NOMO-1 treated with dmso at 0.1 percent for 144 hours (cell line): ENCODE measurements around the gene TWNK.

Experiments
- DNase-seq: peaks from one replicate; lab custom pipeline; 2025; ENCODE audit not compliant: unreplicated experiment; lab: John Stamatoyannopoulos, UW

TWNK gene

DNA sequence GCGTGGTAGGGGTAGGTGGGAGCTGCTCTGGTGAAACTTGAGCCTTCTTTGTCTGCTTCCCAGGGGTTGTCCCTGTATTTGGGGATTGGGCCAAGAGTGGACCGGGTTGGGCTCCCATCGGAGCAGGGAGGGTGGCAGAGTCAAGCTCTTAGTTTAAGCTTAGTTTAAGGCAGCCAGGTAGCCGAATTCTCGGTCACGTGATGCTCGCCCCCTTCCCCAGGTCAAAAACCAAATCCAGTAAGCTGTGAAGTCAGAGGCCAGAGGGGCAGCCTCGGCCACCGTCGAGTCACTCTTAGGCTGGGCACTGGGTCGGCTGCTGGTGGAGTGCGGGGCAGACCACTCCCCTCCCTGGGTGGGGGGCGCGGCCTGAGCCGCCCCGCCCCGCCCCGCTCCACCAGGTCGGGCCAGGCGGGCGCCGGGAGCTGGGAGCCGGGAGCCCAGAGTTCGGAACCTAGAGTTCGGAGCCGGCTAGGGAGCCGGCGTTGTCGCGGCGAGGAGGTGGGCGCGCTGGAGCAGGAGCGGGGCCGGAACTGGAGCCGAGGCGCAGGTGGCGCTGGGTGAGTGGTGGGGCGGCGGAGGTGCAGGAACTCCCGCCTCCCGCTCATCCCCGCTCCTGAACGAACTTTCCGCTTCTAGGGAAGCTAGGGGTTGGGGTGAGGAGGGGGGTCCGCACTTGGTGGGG, 9.5 kb downstream of the TWNK start:
- DNase-seq = no peak

DNA sequence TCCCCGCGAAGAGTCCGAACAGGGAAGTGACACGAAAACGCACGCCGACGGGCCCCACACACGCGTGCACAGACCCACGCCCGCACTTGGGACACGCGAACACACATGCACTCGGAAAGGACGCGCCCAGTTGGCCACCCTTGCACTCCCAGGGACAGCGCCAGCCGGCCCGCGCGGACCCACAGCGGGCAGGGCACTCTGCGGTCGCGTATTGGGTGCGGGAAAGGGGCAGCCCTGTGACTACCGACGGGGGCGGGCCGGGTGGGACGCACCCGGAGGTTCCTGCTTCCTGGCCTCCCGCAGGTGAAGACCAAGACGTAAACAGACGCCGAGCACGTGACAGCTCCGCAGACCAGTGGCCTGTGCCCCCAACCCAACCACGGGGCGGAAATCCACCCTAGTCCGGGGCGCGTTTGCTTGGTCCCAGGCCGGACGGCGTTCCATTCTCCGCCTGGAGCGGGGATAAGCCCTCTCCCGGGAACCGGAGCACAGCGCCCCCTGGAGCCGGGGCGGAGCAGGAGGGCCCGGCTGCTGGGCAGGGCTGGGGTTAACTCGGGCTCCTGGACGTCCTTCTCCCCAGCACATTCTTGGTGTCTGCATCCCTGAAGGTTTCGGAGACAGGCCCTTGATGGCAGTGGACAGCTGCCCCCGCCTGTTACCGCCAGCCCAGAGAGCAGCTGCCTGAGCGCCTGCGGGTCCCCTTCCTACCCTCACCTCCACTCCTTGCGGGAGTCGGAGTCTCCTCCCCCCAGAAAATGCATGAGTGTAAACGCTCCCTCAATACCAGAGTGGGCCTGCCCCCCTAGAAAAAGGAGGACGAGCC, 10.2 kb downstream of the TWNK start:
- peak; percentile 65 for DNase-seq

DNA sequence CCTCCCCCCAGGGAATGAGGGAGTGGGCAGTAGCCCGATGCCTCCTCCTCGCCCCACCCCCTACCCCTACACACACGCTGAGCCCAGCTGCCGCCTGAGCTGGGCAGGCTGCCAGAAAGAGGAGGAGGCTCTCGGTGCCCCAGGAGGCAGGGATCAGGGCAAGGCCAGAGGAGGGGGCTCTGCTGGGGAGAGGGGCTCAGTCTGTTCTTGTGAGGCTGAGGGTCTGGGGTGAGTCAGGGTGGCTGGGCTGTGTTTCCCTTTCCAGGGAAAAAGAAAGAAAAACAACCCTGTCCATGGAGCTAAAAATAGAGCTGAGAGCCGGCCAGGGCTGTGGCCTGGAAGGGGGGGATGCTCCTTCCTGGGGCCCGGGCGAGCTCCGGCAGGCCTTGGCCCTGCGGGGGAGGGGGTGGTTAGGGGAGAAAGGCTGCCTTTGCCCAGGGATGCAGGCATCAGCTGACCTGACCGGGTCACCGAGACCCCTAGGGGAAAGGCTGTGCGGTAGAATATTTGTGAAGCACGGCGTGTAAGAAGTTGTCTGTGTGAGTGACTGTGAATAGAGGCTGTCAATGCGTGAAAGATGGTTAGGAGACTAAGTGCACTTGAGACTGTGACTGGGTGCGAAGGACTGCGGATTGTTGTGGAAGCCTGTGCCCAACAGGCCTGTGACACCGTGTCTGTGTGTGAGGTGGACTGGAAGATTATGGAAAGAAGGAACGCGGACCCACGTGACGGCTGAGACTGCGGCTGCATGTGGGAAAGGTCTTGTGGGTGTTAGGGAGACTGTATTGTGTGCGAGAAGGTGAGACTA, 11.0 kb downstream of the TWNK start:
- peak; percentile 40 for DNase-seq

DNA sequence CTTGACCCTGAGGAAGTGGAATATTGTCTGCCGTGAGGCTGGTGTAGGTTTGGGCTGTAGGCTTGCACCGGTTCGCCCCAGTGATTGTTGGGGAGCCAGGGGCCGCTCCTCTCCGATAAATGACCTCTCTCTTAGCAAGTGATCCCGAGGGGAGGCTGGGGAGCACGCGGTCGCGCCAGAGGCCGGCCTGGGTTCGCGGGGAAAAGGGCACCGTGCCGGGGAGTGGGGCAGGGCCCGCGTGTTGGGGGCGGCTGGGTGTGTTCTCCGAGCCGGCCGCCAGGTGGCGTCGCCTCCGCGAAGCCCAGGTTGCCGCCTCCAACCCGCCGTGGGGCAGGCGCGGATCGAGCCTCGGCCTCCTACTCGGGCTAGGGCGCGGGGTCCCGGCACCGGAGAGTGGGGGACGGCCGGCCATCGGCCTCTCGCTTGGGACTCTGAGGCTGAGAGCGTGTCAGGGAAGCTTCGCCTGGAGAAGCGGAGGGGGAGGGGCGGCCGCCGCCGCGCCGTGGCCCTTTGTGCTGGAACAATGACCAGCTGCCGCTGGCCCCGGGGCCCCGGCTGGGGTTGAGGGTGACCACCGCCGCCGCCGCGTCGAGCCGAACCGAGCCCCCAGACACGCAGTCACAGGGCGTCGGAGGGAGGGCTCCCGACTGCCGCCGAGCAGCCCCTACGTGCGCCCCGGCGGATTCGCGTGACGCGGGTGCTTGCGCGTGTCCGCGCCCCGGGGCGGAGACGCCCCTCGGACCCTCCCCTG, 11.8 kb downstream of the TWNK start:
- DNase-seq = peak; percentile 31

DNA sequence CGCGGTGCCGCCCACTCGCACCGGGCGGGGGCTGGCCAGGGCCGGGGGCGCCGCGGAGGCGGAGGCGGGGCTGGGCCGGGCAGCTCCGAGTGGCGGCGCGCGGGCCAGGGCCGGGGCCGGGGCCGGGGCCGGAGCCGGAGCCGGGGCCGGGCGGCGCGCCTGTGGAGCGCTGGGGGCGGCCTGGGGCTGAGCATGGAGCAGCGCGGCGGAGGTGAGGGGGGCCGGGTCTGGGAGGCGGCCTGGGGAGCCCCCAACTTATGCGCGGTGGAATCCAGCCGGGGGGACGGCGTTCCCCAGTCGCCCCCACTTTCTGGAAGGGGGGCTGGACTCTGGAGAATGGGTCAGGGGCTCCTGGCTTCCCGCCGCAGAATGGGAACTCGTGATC, 12.4 kb downstream of the TWNK start, which contains the start of gene LZTS2:
Gene LZTS2, plus strand, starts transcription at position 67 of the 385 bp plus-strand sequence. CDS start 2,731 bp downstream, outside the sequence.
- DNase-seq = no peak

DNA sequence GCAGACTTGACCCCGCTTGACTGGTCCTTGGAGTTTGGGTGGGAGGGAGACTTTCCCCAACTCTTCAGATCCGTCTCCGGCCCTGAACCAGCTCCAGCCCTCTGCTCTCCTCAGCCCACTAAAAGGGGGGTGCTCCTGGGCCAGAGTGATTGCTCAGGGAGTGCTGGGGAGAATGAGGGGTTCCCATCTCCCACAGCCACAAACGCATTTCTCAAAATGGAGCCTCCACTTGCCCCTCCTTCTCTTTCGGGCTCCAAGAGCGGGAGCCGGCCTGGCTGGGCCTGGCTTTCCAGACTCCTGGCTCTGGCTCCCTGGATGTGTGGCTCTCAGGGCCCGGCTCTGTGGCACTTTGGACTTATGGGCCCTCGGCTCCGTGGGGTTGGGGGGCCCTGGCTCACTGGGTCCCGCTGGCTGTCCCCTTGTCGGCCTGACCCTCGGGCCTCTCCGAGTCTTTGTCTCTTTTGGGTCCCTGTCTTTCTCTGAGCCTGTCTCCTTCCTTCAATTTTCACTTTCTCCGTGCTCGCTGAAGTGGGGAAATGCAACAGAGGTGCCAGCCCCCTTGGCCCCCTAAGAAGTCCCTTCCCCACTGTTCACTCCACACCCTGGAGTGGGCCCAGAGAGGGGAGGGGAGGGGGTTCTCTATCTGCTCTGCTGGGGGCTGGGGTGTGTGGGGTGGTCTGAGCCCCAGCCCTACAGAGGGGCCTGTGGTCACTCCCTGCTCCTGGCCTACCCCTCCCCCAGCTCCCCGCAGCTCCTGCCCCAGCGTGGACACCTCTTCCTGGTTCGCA, 13.0 kb downstream of the TWNK start:
- DNase-seq = no peak

DNA sequence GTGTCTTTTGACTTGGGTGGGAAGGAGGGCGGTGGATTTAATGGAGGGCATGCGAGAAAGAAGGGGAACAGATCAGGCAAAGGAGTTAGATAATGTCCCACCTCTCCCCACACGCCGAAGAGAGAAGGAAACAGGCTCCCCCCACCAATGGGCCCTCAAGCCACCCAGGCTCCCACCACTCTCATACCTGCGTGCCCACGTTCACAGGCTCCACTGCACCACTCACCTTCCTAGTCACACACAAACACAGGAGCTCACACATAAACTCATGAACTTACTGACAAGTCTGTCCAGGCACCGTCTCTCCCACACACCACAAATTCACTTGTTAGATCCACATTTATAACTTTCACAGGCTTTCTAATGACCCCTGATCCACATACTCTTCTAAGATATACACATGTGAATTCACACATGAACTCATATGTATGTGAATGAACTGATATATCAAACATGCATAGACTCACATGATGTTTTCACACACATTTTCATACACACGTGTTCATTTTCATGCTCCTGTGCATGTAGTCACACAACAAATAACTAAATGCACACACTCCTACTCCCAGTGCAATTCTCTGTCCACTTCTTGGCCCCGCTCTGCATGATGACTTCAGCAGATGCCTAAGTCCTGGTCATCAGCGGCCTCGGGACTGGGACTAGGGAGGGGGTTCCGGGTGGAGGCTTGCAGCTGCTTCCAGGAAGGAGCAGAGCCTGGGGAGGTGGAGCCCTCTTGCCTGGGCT, 13.7 kb downstream of the TWNK start:
- DNase-seq = no peak

DNA sequence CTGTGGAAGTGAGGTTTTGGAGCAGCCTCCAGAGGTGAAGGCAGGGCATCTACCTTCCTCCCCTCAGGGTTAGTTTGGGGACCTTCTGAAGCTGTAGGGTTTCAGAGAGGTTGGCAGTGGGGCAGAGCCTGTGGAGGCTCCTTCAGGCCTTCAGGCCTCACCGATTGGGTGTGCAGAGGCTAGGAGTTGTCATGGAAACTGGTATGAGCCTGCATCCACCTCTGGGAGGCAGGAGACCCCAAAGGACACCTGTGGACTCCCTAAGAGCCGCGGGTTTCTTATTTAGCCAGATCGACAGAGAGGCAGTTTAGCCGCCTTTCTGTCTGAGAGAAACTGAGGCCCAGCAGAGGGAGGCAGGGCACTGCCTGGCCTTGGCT, 14.3 kb downstream of the TWNK start:
- DNase-seq = no peak

DNA sequence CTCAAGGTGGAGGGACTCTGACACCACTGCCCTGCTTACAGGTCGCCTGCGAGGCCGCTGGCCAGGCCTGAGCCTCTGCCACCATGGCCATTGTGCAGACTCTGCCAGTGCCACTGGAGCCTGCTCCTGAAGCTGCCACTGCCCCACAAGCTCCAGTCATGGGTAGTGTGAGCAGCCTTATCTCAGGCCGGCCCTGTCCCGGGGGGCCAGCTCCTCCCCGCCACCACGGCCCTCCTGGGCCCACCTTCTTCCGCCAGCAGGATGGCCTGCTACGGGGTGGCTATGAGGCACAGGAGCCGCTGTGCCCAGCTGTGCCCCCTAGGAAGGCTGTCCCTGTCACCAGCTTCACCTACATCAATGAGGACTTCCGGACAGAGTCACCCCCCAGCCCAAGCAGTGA, 15.1 kb downstream of the TWNK start:
- no peak for DNase-seq

DNA sequence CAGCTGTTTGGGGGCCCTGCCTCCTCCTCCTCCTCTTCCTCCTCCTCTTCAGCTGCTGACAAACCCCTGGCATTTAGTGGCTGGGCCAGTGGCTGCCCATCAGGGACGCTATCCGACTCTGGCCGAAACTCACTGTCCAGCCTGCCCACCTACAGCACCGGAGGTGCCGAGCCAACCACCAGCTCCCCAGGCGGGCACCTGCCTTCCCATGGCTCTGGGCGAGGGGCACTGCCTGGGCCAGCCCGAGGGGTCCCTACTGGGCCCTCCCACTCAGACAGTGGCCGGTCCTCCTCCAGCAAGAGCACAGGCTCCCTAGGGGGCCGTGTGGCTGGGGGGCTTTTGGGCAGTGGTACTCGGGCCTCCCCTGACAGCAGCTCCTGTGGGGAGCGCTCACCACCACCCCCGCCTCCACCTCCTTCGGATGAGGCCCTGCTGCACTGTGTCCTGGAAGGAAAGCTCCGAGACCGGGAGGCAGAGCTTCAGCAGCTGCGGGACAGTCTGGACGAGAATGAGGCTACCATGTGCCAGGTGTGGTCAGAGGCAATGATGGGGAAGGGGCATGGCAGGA, 16.4 kb downstream of the TWNK start:
- DNase-seq = no peak

DNA sequence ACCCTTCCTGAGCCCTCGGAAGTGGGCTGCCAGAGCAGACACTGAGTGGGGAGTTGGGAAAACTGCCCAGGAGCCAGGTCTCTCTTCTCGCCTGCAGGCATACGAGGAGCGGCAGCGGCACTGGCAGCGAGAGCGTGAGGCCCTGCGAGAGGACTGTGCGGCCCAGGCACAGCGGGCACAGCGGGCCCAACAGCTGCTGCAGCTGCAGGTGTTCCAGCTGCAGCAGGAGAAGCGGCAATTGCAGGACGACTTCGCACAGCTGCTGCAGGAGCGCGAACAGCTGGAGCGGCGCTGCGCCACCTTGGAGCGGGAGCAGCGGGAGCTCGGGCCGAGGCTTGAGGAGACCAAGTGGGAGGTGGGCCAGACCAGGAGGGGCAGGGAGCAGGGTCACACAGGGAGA, 18.0 kb downstream of the TWNK start:
- DNase-seq = no peak

DNA sequence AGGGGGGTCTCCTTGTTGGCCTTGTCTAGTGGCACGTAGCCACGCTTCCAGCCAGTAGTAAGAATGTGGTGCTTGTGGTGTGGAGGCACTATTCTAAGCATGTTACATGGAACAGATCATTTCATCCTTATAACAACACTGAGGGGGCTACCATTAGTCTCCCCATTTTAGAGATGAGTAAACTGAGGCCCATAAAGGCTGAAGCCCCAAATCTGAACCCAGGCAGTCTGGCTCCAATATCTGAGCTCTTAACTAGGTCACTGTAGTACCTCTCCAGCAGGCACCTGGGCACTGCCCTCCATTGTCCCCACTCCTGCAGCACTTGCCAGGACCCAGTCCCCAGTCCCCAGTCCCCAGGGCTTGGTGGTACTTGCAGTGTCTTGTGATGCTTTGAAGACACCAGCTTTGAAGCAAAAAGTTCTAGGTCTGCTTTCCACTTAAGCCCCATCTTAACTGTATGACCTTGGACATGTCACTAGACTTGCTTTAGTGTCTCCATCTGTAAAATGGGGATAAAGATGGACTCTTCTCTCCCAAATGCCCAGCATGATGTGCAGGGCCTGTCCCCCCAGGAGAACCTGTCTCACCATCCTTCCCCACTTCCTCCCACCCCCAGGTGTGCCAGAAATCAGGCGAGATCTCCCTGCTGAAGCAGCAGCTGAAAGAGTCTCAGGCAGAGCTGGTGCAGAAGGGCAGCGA, 18.7 kb downstream of the TWNK start:
- DNase-seq = no peak

DNA sequence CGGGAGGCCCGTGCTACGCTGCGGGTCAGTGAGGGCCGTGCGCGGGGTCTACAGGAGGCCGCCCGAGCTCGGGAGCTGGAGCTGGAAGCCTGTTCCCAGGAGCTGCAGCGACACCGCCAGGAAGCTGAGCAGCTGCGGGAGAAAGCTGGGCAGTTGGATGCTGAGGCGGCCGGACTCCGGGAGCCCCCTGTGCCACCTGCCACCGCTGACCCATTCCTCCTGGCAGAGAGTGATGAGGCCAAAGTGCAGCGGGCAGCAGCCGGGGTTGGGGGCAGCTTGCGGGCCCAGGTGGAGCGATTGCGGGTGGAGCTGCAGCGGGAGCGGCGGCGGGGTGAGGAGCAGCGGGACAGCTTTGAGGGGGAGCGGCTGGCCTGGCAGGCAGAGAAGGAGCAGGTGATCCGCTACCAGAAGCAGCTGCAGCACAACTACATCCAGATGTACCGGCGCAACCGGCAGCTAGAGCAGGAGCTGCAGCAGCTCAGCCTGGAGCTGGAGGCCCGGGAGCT, 19.3 kb downstream of the TWNK start:
- DNase-seq = no peak

DNA sequence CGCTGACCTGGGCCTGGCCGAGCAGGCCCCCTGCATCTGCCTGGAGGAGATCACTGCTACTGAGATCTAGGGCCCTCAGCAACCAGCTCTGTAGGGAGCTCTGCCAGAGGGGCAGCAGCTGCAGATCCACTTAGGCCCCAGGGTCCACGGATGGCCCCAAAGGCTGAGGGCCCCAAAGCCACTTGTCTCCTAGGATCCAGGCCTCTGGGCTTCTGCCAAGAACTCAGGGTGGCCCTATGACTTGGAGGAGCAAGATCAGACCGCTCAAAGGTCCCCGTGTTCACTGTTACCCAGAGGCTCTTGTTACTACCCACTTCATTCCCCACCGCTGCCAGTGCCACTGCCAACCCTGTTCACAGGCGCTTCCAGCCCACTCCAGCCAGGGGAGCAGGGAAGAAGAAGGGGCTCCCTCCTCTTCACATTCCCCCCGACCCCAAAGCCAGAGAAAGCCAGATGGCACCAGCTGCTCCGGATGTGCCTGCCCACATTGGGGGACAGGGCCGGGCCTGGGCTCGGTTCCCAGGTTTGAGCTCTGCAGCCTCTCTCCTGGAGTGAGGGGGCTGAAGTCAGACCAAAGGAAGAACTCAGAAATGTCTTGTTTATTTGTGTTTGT, 19.9 kb downstream of the TWNK start:
- no peak for DNase-seq

DNA sequence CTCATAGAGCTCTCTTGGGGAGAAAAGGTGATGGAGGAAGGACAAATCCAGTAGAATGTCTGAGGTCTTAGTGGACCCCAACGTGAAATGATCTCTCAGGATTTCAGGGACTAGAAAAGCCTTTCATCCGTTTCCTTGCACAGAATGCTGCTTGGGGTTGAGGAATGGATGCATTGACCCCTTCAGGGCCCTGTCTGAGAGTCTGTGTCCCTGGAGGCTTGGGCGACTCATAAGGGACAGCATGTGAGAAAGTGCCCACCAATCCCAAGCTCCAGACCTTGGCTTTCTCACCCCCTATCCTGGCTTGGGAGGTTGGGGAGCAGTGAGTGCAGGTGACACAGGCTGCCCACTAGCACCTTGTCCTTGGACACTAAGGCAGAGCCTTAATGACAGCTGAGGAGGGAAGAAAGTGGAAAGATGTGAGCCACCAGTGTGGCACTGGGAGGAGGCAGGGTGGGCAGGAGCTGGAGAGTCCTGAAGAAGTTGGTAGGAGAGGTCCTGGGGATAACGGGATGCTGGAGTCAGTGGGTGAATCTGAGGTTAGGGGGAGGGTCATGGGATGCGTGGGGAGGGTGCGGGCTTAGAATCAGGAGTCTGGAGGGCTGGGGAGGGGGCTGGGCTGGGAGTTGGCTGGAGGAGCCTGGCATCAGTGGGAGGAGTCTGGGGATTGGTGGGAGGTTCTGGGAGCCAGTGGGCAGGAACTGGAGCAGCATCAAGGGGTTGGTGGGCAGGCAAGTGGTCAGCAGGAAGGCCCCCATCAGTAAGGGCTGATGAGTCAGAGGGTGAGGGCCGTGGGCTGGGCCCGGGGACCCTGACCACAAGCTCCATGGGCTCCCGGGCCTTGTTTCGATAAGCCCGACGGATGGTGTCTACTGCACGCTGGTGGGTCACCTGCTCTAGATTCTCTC, 20.8 kb downstream of the TWNK start:
- no peak for DNase-seq

DNA sequence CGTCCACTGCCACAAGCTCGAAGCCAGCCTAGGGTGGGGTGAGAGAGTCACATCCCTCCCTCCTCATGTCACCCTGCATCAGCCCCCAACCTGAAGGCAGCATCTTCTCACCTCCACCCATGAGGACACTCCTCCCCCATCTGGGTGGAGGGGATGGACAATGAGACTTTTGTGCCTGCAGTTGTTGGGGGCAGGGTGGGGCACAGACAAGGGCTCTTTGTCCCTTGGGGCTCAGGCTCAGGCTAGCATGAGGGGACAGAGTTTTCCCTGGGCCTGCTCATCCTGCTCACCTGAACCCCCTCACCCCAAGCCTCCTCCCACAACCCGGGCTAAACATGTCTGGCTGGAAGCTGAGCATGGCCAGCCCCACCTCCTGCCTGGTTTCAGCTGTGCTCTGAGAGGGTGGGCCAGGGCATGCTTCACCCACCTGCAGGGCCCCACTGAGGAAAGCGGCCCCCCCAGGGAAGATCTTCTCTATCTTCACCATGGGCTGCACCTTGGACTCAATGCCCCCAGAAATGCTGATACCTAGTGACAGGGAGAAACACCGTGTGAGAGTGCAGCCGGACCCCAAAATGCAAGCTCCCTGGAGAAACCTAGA, 21.6 kb downstream of the TWNK start:
- DNase-seq = no peak

DNA sequence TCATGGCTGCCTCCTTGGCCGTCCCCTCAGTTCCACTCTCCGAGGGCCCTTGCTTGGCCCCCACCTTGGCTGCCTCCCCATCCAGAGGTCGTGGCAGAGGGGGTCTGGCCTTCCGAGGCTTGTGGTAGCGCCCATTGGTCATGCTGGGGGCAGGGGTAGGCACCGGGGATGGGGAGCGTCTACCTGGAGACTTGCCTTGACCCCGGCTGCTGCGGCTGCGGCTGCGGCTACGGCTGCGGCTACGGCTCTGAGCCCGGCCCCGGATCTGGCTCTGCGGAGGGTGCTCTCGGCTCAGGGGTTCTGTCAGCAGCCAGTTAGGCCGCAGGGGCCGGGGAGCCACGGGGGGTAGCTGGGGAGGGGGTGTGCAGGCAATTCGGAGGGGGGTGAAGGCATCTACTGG, 23.0 kb downstream of the TWNK start:
- DNase-seq = no peak
